WTC11 (cell line): ENCODE measurements around the gene FAM217B. TPM values are rescaled to one million over a fixed set of nuclear protein-coding genes. Genes with fewer than 3 reads are reported as not detected.

Source experiments
- ATAC-seq: fragments of 200-7000 bp; cut with Tn5 transposase; 2 replicates; pipeline ENCODE4 v1.10.0; 2021; ENCODE audit warnings: mild to moderate bottlenecking, moderate library complexity
- CTCF ChIA-PET: fragments of 300-600 bp; sonication (Branson Sonifier 250); formaldehyde crosslinking; loops from one replicate; lab custom pipeline; 2021; ENCODE audit warnings: antibody characterized with exemption; lab: Charles Lee
- POLR2A ChIA-PET: fragments of 350-600 bp; sonication (Branson Sonifier 250); formaldehyde crosslinking; loops from one replicate; lab custom pipeline; 2021; ENCODE audit warnings: antibody characterized with exemption; lab: Charles Lee
- DNase-seq: peaks from one replicate; pipeline ENCODE4 v3.0.0; 2021; ENCODE audit warnings: low spot score
- H3K27ac Mint-ChIP-seq: 2 replicates; pipeline ENCODE4 v1.8.0; 2021; ENCODE audit warnings: mixed read lengths
- H3K27me3 Mint-ChIP-seq: 2 replicates; pipeline ENCODE4 v1.8.0; 2021; ENCODE audit warnings: low read depth, mild to moderate bottlenecking, moderate library complexity, mixed read lengths
- H3K36me3 Mint-ChIP-seq: 2 replicates; pipeline ENCODE4 v1.8.0; 2021; ENCODE audit warnings: mixed read lengths
- H3K4me1 Mint-ChIP-seq: 2 replicates; pipeline ENCODE4 v1.8.0; 2022; ENCODE audit warnings: mixed read lengths
- H3K4me3 Mint-ChIP-seq: 2 replicates; pipeline ENCODE4 v1.8.0; 2021; ENCODE audit warnings: mild to moderate bottlenecking, moderate library complexity, mixed read lengths
- H3K9me3 Mint-ChIP-seq: 2 replicates; pipeline ENCODE4 v1.8.0; 2021; ENCODE audit warnings: mixed read lengths
- ARID4B ChIP-seq: sonication (generic); formaldehyde crosslinking; IDR thresholded peaks from 2 replicates; pipeline ENCODE4 v1.8.0; 2023; ENCODE audit warnings: missing genetic modification reagents, mild to moderate bottlenecking, borderline replicate concordance
- ATF1 ChIP-seq: sonication (generic); formaldehyde crosslinking; IDR thresholded peaks from 2 replicates; pipeline ENCODE4 v1.8.1; 2023; ENCODE audit warnings: mild to moderate bottlenecking, moderate library complexity, missing genetic modification reagents
- CDX4 ChIP-seq: fragments of 250-450 bp; sonication (Bioruptor Pico); IDR thresholded peaks from 2 replicates; pipeline ENCODE4 v1.9.0; 2021; ENCODE audit warnings: moderate library complexity, mild to moderate bottlenecking, inconsistent platforms, borderline replicate concordance
- E2F4 ChIP-seq: sonication (generic); formaldehyde crosslinking; IDR thresholded peaks from 2 replicates; pipeline ENCODE4 v1.8.1; 2022; ENCODE audit warnings: low read depth, mild to moderate bottlenecking, moderate library complexity, missing genetic modification reagents, borderline replicate concordance
- ELF4 ChIP-seq: sonication (generic); formaldehyde crosslinking; IDR thresholded peaks from 2 replicates; pipeline ENCODE4 v1.8.1; 2022; ENCODE audit warnings: low read depth, mild to moderate bottlenecking, moderate library complexity, missing genetic modification reagents
- ESRRA ChIP-seq: sonication (generic); formaldehyde crosslinking; IDR thresholded peaks from 2 replicates; pipeline ENCODE4 v1.8.1; 2022; ENCODE audit warnings: mild to moderate bottlenecking, missing genetic modification reagents, borderline replicate concordance
- GRHL2 ChIP-seq: fragments of 250-450 bp; sonication (Bioruptor Pico); IDR thresholded peaks from 2 replicates; pipeline ENCODE4 v1.8.0; 2022; ENCODE audit warnings: mild to moderate bottlenecking, moderate library complexity; ENCODE audit not compliant: insufficient replicate concordance, severe bottlenecking
- GTF2I ChIP-seq: fragments of 250-450 bp; sonication (Bioruptor Pico); conservative IDR thresholded peaks from 2 replicates; pipeline ENCODE4 v1.4.0; 2021; ENCODE audit warnings: mild to moderate bottlenecking
- HMGA2 ChIP-seq: fragments of 250-450 bp; sonication (Bioruptor Pico); IDR thresholded peaks from 2 replicates; pipeline ENCODE4 v1.4.0; 2021; ENCODE audit warnings: mild to moderate bottlenecking, moderate library complexity
- HMGXB4 ChIP-seq: sonication (generic); formaldehyde crosslinking; IDR thresholded peaks from 2 replicates; pipeline ENCODE4 v1.8.1; 2023; ENCODE audit warnings: mild to moderate bottlenecking, moderate library complexity, missing genetic modification reagents
- IRF1 ChIP-seq: sonication (generic); formaldehyde crosslinking; IDR thresholded peaks from 2 replicates; pipeline ENCODE4 v1.8.0; 2023; ENCODE audit warnings: missing genetic modification reagents
- IRF2 ChIP-seq: sonication (generic); formaldehyde crosslinking; IDR thresholded peaks from 2 replicates; pipeline ENCODE4 v1.8.0; 2022; ENCODE audit warnings: low read depth, missing genetic modification reagents, borderline replicate concordance
- NFATC4 ChIP-seq: fragments of 250-450 bp; sonication (Bioruptor Pico); IDR thresholded peaks from 2 replicates; pipeline ENCODE4 v1.9.0; 2021; ENCODE audit warnings: mild to moderate bottlenecking
- NFE2L1 ChIP-seq: sonication (generic); formaldehyde crosslinking; IDR thresholded peaks from 2 replicates; pipeline ENCODE4 v1.8.1; 2023; ENCODE audit warnings: missing genetic modification reagents
- RORB ChIP-seq: fragments of 250-450 bp; sonication (Bioruptor Pico); IDR thresholded peaks from 2 replicates; pipeline ENCODE4 v1.9.0; 2021; ENCODE audit warnings: mild to moderate bottlenecking
- SP1 ChIP-seq: sonication (generic); formaldehyde crosslinking; conservative IDR thresholded peaks from 2 replicates; pipeline ENCODE4 v1.8.1; 2022; ENCODE audit warnings: missing genetic modification reagents
- TCF7 ChIP-seq: sonication (generic); formaldehyde crosslinking; IDR thresholded peaks from 2 replicates; pipeline ENCODE4 v1.8.0; 2022; ENCODE audit warnings: mild to moderate bottlenecking, low read depth, missing genetic modification reagents, moderate library complexity
- TEAD1 ChIP-seq: sonication (generic); formaldehyde crosslinking; IDR thresholded peaks from 2 replicates; pipeline ENCODE4 v1.8.0; 2022; ENCODE audit warnings: mild to moderate bottlenecking, missing genetic modification reagents
- TEAD4 ChIP-seq: sonication (generic); formaldehyde crosslinking; IDR thresholded peaks from 2 replicates; pipeline ENCODE4 v1.8.0; 2022; ENCODE audit warnings: mild to moderate bottlenecking, missing genetic modification reagents
- USF1 ChIP-seq: sonication (generic); formaldehyde crosslinking; IDR thresholded peaks from 2 replicates; pipeline ENCODE4 v1.8.0; 2022; ENCODE audit warnings: mild to moderate bottlenecking, missing genetic modification reagents
- USF2 ChIP-seq: sonication (generic); formaldehyde crosslinking; IDR thresholded peaks from 2 replicates; pipeline ENCODE4 v1.8.1; 2023; ENCODE audit warnings: mild to moderate bottlenecking, missing genetic modification reagents, moderate library complexity
- ZMAT4 ChIP-seq: fragments of 250-450 bp; sonication (Bioruptor Pico); IDR thresholded peaks from 2 replicates; pipeline ENCODE4 v1.9.0; 2021; ENCODE audit warnings: mild to moderate bottlenecking
- ZNF317 ChIP-seq: sonication (generic); formaldehyde crosslinking; IDR thresholded peaks from 2 replicates; pipeline ENCODE4 v1.8.1; 2023; ENCODE audit warnings: low read depth, mild to moderate bottlenecking, moderate library complexity, missing genetic modification reagents, borderline replicate concordance
- ZNF423 ChIP-seq: fragments of 250-450 bp; sonication (Bioruptor Pico); IDR thresholded peaks from 2 replicates; pipeline ENCODE4 v2.1.2; 2022; ENCODE audit warnings: mild to moderate bottlenecking, moderate library complexity
- total RNA-seq: library from RNA; stranded (reverse); gene quantifications from 3 replicates; pipeline ENCODE4 v1.2.3, GENCODE V29; 2021

FAM217B gene
- total RNA-seq, 1 experiment from 2014 or later, result 14.8 TPM

GRCh38 chr20:59939052-59939878, 924 bp upstream of the FAM217B start (continued):
- no peak for TF ChIP-seq ZMAT4 (CRISPR knock-in tag)
- no peak for TF ChIP-seq ZNF423 (CRISPR knock-in tag)
- peak; percentile 71 for TF ChIP-seq E2F4
- TF ChIP-seq IRF1 (CRISPR knock-in tag), result peak; percentile 84
- TF ChIP-seq TCF7 (CRISPR knock-in tag), result peak; percentile 94
- no peak for TF ChIP-seq NFATC4
- TF ChIP-seq TEAD1 (CRISPR knock-in tag), result peak; percentile 71; the same call in 1 of the 2 replicates
- TF ChIP-seq SP1, result no peak
- TF ChIP-seq GTF2I (CRISPR knock-in tag), result no peak
- no peak; the same call in 1 of the 2 replicates for TF ChIP-seq HMGXB4 (CRISPR knock-in tag)
- no peak for TF ChIP-seq RORB
- TF ChIP-seq ATF1 (CRISPR knock-in tag), result 0 out of 2 replicates have a peak, but pooled peaks have one; percentile 45
- no peak for TF ChIP-seq GRHL2 (CRISPR knock-in tag)
- TF ChIP-seq ZNF317 (CRISPR knock-in tag), result 0 out of 2 replicates have a peak, but pooled peaks have one; percentile 43
- TF ChIP-seq USF1 (CRISPR knock-in tag), result peak; percentile 38; the same call in 1 of the 2 replicates
- TF ChIP-seq IRF2 (CRISPR knock-in tag), result no peak; the same call in 1 of the 2 replicates
- peak; percentile 93 for TF ChIP-seq ESRRA
- peak; percentile 82 for TF ChIP-seq ELF4 (CRISPR knock-in tag)
- TF ChIP-seq HMGA2, result no peak
- TF ChIP-seq USF2 (CRISPR knock-in tag), result peak; percentile 27; the same call in 1 of the 2 replicates

GRCh38 chr20:59939879-59940128, 385 bp upstream of the FAM217B start:
- CTCF ChIA-PET, result interaction anchor here (0.6 to 2.1 kb wide), 6 partner anchors 16 to 156 kb away, joined by 3 to 13 read pairs (median 4); no protein-coding TSS in a partner anchor
- H3K4me1 Mint-ChIP-seq, result peaks cover 7% of the 10 kb centered on the region
- ATAC-seq (peak; percentile 15), DNase-seq (peak; percentile 40)
- H3K27me3 Mint-ChIP-seq, result peaks cover 43% of the 10 kb centered on the region
- H3K36me3 Mint-ChIP-seq, result peaks cover 16% of the 10 kb centered on the region
- peaks cover 7% of the 10 kb centered on the region for H3K9me3 Mint-ChIP-seq
- POLR2A ChIA-PET, result interaction anchor here (1.1 kb wide), 1 partner anchor 54 kb away, joined by 5 read pairs; no protein-coding TSS in a partner anchor
- H3K27ac Mint-ChIP-seq, result no peak overlapping the region
- peak overlapping the region; percentile 77 for H3K4me3 Mint-ChIP-seq
- TF ChIP-seq E2F4, result no peak
- TF ChIP-seq CDX4 (CRISPR knock-in tag), result no peak
- no peak for TF ChIP-seq NFE2L1 (CRISPR knock-in tag)
- TF ChIP-seq TEAD4 (CRISPR knock-in tag), result no peak
- TF ChIP-seq ARID4B, result no peak
